Colonic mucosa (tissue), 4 donors: ENCODE results near the gene KMT2C. TPM values are rescaled to one million over a fixed set of nuclear protein-coding genes. Genes with fewer than 3 reads are reported as not detected.
"Not testable (repeated sequence)": the region's sequence is repeated elsewhere in the genome, so short reads cannot be mapped to it uniquely, and the experiment has no call there.

Source experiments
- DNase-seq: peaks from one replicate; pipeline ENCODE4 v3.0.0-alpha.2; 2020
- H3K27ac ChIP-seq: fragments of 200-600 bp; one replicate; pipeline ENCODE4 v1.8.0; 2021
- H3K27me3 ChIP-seq: fragments of 200-600 bp; one replicate; pipeline ENCODE4 v1.8.0; 2021
- H3K36me3 ChIP-seq: fragments of 200-600 bp; one replicate; pipeline ENCODE4 v1.8.0; 2021
- H3K4me1 ChIP-seq: fragments of 200-600 bp; one replicate; pipeline ENCODE4 v1.8.0; 2021; ENCODE audit warnings: mild to moderate bottlenecking
- H3K4me3 ChIP-seq: fragments of 200-600 bp; one replicate; pipeline ENCODE4 v1.8.0; 2021
- H3K9ac ChIP-seq, 2 donors: one replicate each; pipeline ENCODE4 v1.7.0; 2013; ENCODE audit warnings: control low read depth in 2 of 2, low read depth in 2 of 2, low read length in 2 of 2
- H3K9me3 ChIP-seq: fragments of 200-600 bp; one replicate; pipeline ENCODE4 v1.8.0; 2021
- intact Hi-C: fragments of 100-400 bp; cut with DNase I; formaldehyde crosslinking; loops from one replicate; pipeline ENCODE4 v1.14.1; 2022
- total RNA-seq, 2 donors: library from RNA; stranded (reverse); fragmentation: NEBNext Ultra II Directional in 1 of 2; extraction: Animal tissue kit (Norgen Biotek cat#: 25700) in 1 of 2; gene quantifications; one replicate each; pipeline ENCODE4 v1.2.1, GENCODE V29; 2021
- TF ChIP-seq, protein P1 (sequence below): fragments of 200-600 bp; IDR thresholded peaks from one replicate; pipeline ENCODE4 v1.8.0; 2022; ENCODE audit warnings: antibody characterized with exemption, mild to moderate bottlenecking
- donor health status: healthy.
- donor health status: DM: no; HTN: no; CAD: no.
- donor health status: DM: no; HTN: no; CAD: no.

The KMT2C gene
- total RNA-seq, 2 donors from 2014 or later: 70.9 to 73.3 TPM

DNA sequence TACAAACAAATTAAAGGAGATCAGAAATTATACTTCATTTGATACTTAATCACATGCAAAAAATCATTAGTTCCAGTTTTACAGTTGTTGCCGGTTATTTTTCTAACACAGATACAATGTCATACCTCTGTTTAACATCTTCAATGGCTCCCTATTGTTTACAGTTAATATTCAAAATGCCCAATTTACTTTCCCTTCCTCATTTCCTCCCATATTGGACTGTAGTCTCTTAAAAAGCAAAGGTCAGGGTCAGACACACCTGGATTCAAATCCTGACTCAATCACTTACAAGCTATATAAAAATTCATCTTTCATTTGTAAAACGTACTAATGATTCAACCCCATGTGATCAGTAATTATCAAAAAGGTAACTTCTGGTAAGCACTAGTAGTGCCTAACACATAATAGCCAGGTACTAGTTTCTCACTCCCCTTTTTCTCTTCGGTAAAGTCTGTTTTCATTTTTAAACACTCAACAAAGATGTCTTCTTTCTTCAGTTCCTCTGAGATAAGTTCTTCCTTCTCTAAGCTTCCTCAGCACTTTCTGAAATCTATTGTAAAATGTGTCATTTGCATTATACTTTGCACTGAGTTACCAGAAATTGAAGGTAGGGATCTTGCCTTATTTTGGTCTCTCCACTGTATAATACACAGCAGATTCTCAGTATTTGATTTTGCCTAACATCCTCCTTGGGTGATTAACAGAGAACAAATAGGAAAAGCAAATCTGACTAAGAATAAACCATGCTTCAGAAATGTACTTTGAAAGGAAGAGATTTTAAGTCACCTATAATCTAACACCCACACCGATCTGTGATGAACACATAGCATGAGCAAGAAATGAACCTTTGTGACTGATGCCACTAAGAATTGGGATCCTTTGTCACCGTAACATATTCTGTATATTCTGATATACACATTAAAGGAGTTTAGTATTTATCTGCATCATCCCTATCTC, 16.1 kb downstream of the KMT2C start:
- Histone ChIP-seq H3K9me3 (no peaks in the 10 kb centered on the region), H3K36me3 (no peaks in the 10 kb centered on the region), H3K27me3 (no peaks in the 10 kb centered on the region), H3K4me3 (no peak overlapping the region), H3K9ac (no peak overlapping the region), H3K27ac (no peak overlapping the region), H3K4me1 (no peaks in the 10 kb centered on the region)
- TF ChIP-seq, protein P1, sequence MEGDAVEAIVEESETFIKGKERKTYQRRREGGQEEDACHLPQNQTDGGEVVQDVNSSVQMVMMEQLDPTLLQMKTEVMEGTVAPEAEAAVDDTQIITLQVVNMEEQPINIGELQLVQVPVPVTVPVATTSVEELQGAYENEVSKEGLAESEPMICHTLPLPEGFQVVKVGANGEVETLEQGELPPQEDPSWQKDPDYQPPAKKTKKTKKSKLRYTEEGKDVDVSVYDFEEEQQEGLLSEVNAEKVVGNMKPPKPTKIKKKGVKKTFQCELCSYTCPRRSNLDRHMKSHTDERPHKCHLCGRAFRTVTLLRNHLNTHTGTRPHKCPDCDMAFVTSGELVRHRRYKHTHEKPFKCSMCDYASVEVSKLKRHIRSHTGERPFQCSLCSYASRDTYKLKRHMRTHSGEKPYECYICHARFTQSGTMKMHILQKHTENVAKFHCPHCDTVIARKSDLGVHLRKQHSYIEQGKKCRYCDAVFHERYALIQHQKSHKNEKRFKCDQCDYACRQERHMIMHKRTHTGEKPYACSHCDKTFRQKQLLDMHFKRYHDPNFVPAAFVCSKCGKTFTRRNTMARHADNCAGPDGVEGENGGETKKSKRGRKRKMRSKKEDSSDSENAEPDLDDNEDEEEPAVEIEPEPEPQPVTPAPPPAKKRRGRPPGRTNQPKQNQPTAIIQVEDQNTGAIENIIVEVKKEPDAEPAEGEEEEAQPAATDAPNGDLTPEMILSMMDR: no peak
- no peak for DNase-seq
- intact Hi-C loops: no loop called here

DNA sequence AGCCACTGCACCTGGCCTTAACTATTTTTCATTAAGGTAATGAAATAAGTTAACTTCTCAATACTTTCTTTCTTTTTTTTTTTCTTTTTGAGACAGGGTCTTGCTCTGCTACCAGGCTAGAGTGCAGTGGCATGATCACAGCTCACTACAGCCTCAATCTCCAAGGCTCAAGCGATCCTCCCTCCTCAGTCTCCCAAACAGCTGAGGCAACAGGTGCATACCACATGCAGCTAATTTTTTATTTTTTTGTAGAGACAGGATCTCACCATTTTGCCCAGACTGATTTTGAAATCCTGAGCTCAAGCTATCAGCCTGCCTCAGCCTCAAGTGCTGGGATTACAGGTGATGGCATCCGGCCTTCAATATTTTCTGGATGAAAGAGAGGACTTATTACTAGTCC, 21.0 kb downstream of the KMT2C start:
- intact Hi-C loops: no loop called here
- no peaks in the 10 kb centered on the region for H3K9me3 ChIP-seq
- no peak for DNase-seq
- no peak overlapping the region for H3K4me3 ChIP-seq
- H3K4me1 ChIP-seq: no peaks in the 10 kb centered on the region
- no peaks in the 10 kb centered on the region for H3K36me3 ChIP-seq
- no peaks in the 10 kb centered on the region for H3K27me3 ChIP-seq
- TF ChIP-seq, protein P1: no peak
- no peak overlapping the region for H3K9ac ChIP-seq
- H3K27ac ChIP-seq: no peak overlapping the region

DNA sequence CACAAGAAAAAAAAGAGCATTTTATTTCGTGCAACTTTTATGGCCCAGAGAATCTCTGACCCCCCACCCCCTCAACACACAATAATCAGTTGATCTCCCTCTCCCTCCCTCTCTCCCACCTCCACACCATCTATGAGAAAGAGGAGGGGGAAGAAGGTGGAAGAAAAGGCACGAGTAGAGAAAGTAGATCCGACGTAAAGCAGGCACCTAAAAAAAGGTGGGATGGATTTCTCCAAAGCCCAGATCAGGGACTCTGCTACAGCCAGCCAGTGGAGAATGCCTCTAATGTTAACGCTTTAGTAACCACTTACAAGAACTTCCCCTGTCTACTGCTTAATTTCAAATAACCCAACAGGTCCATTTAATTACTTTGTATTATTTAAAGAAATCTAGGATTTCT, 24.4 kb downstream of the KMT2C start:
- intact Hi-C loops: no loop called here
- no peak overlapping the region for H3K9ac ChIP-seq
- H3K27me3 ChIP-seq: no peaks in the 10 kb centered on the region
- no peaks in the 10 kb centered on the region for H3K4me1 ChIP-seq
- TF ChIP-seq, protein P1: no peak
- H3K9me3 ChIP-seq: peaks cover 4% of the 10 kb centered on the region
- H3K27ac ChIP-seq: no peak overlapping the region
- no peak for DNase-seq
- no peaks in the 10 kb centered on the region for H3K36me3 ChIP-seq
- H3K4me3 ChIP-seq: no peak overlapping the region

DNA sequence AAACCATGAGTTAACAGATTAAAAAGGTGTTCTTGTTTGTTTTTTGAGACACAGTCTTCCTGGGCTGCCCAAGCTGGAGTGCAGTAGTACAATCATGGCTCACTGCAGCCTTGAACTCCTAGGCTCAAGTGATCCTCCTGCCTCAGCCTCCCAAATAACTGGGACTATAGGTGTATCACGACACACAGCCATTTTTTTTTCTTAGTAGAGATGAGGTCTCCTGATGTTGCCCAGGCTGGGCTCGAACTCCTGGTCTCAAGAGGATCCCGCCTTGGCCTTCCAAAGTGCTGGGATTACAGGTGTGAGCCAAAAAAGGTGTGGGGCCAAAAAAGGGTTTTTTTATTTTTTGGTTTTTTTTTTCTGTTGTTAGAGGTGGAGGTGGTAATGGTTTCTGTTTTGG, 29.3 kb downstream of the KMT2C start:
- DNase-seq: no peak
- TF ChIP-seq, protein P1: no peak
- Histone ChIP-seq H3K4me3 (no peak overlapping the region), H3K9ac (no peak overlapping the region), H3K27me3 (no peaks in the 10 kb centered on the region), H3K27ac (no peak overlapping the region), H3K4me1 (no peaks in the 10 kb centered on the region), H3K36me3 (no peaks in the 10 kb centered on the region), H3K9me3 (peaks cover 4% of the 10 kb centered on the region)
- intact Hi-C loops: no loop called here

DNA sequence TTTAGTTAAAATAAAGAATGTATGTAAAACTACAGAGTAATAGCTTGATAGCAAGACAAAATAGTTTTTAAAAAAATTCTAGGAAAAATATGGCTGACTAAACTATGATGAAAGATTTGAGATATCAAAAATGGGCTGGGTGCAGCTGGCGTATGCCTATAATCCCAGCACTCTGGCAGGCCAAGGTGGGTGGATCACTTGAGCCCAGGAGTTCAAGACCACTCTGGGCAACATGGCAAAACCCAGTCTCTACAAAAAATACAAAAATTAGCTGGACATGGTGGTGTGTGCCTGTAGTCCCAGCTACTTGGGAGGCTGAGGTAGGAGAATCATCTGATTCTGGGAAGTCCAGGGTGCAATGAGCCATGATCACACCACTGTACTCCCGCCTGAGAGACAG, 29.8 kb downstream of the KMT2C start:
- H3K36me3 ChIP-seq, DNase-seq, H3K9ac ChIP-seq, H3K4me3 ChIP-seq, H3K9me3 ChIP-seq, H3K4me1 ChIP-seq, H3K27me3 ChIP-seq, H3K27ac ChIP-seq, intact Hi-C loops: not testable (repeated sequence)

DNA sequence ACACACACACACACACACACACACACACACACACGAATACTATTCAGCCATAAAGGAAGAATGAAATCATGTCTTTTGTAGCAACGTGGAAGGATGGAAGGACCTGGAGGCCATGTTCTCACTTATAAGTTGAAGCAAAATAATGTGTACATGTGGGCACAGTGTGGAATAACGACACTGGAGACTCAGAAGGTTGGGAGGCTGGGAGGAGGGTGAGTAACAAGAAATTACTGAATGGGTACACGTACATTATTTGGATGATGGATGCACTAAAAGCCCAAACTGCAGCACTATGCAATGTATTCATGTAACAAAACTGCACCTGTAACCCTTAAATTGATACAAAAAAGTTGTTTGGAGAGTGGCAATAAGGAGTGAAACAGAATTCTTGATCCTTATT, 32.1 kb downstream of the KMT2C start:
- TF ChIP-seq, protein P1: no peak
- H3K4me3 ChIP-seq: no peak overlapping the region
- no peaks in the 10 kb centered on the region for H3K27me3 ChIP-seq
- intact Hi-C loops: no loop called here
- no peaks in the 10 kb centered on the region for H3K4me1 ChIP-seq
- no peak for DNase-seq
- H3K9ac ChIP-seq: no peak overlapping the region
- no peaks in the 10 kb centered on the region for H3K36me3 ChIP-seq
- peaks cover 4% of the 10 kb centered on the region for H3K9me3 ChIP-seq
- H3K27ac ChIP-seq: no peak overlapping the region
